ENCODE results near the gene DAAM1.

Gene DAAM1

GRCh38 chr14:59318908-59319307 is 130.4 kb downstream of the DAAM1 start:
- TF ChIP-seq CSRNP3 (CRISPR knock-in tag; IDR thresholded peaks at IDR 0.05) (no peak), ZNF565 (CRISPR knock-in tag; conservative IDR thresholded peaks at IDR 0.05; ENCODE audit: low read depth) (no peak), SNAI2 (CRISPR knock-in tag; IDR thresholded peaks at IDR 0.05) (no peak), POU6F1 (CRISPR knock-in tag; IDR thresholded peaks at IDR 0.05; ENCODE audit: borderline replicate concordance, low read depth) (no peak), RARB (CRISPR knock-in tag; IDR thresholded peaks at IDR 0.05) (no peak), ISL1 (CRISPR knock-in tag; IDR thresholded peaks at IDR 0.05) (no peak)
- ATAC-seq: no peak

- ATAC-seq: no peak
- TF ChIP-seq TOX (CRISPR knock-in tag; IDR thresholded peaks at IDR 0.05; ENCODE audit: borderline replicate concordance): no peak
- no peak for TF ChIP-seq TCF4 (CRISPR knock-in tag; IDR thresholded peaks at IDR 0.05; ENCODE audit: borderline replicate concordance)
These were observed 131.9 kb downstream of the DAAM1 start for GRCh38 chr14:59320361-59320760.

GRCh38 chr14:59320763-59321625 is 132.5 kb downstream of the DAAM1 start:
- ATAC-seq: peak; percentile 76
- TF ChIP-seq ZFP3 (CRISPR knock-in tag; IDR thresholded peaks at IDR 0.05): no peak
- no peak for TF ChIP-seq ESRRG (CRISPR knock-in tag; IDR thresholded peaks at IDR 0.05)
- TF ChIP-seq CSDC2 (CRISPR knock-in tag; IDR thresholded peaks at IDR 0.05): no peak
- TF ChIP-seq SNAI2 (CRISPR knock-in tag; IDR thresholded peaks at IDR 0.05): no peak
- no peak for TF ChIP-seq ISL1 (CRISPR knock-in tag; IDR thresholded peaks at IDR 0.05)
- TF ChIP-seq ZNF565 (CRISPR knock-in tag; conservative IDR thresholded peaks at IDR 0.05; ENCODE audit: low read depth): no peak
- no peak for TF ChIP-seq PPARA (CRISPR knock-in tag; IDR thresholded peaks at IDR 0.05; ENCODE audit: borderline replicate concordance)
- no peak for TF ChIP-seq TOX (CRISPR knock-in tag; IDR thresholded peaks at IDR 0.05; ENCODE audit: borderline replicate concordance)
- TF ChIP-seq ZNF8 (CRISPR knock-in tag; IDR thresholded peaks at IDR 0.05): no peak
- TF ChIP-seq CREB5 (CRISPR knock-in tag; IDR thresholded peaks at IDR 0.05; ENCODE audit: low read depth): no peak

- ATAC-seq: no peak; the same call in 2 of the 3 replicates
- TF ChIP-seq GLIS3 (CRISPR knock-in tag; IDR thresholded peaks at IDR 0.05): no peak
- no peak for TF ChIP-seq CREB5 (CRISPR knock-in tag; IDR thresholded peaks at IDR 0.05; ENCODE audit: low read depth)
- no peak for TF ChIP-seq ZFP3 (CRISPR knock-in tag; IDR thresholded peaks at IDR 0.05)
- TF ChIP-seq ESRRG (CRISPR knock-in tag; IDR thresholded peaks at IDR 0.05): no peak
- no peak for TF ChIP-seq TCF4 (CRISPR knock-in tag; IDR thresholded peaks at IDR 0.05; ENCODE audit: borderline replicate concordance)
- TF ChIP-seq ZNF8 (CRISPR knock-in tag; IDR thresholded peaks at IDR 0.05): no peak
- TF ChIP-seq TOX (CRISPR knock-in tag; IDR thresholded peaks at IDR 0.05; ENCODE audit: borderline replicate concordance): no peak
- no peak for TF ChIP-seq PPARA (CRISPR knock-in tag; IDR thresholded peaks at IDR 0.05; ENCODE audit: borderline replicate concordance)
- no peak for TF ChIP-seq CSDC2 (CRISPR knock-in tag; IDR thresholded peaks at IDR 0.05)
- no peak for TF ChIP-seq ARNTL (CRISPR knock-in tag; IDR thresholded peaks at IDR 0.05; ENCODE audit: borderline replicate concordance, low read depth)
- TF ChIP-seq ZFP30 (CRISPR knock-in tag; IDR thresholded peaks at IDR 0.05): no peak
- no peak for TF ChIP-seq TSHZ2 (CRISPR knock-in tag; IDR thresholded peaks at IDR 0.05)
- no peak for TF ChIP-seq ZC3H10 (CRISPR knock-in tag; IDR thresholded peaks at IDR 0.05)
- no peak for TF ChIP-seq OSR1 (CRISPR knock-in tag; IDR thresholded peaks at IDR 0.05)
These were observed 133.1 kb downstream of the DAAM1 start for GRCh38 chr14:59321626-59321949.

All from SK-N-SH treated with all-trans-retinoic acid at 6 μM for 48 hours (cell line).